Vagina (tissue), 2 donors: ENCODE results near the gene XPO5.

Source experiments
- CTCF ChIP-seq, 3 experiments: fragments of 450-650 bp in 2 of 3; fragments of 200-600 bp in 1 of 3; sonication (generic) in 1 of 3; IDR thresholded peaks; one replicate each; pipeline ENCODE4 v1.5.1; 2017 to 2019; ENCODE audit warnings: antibody characterized with exemption in 3 of 3, mild to moderate bottlenecking in 2 of 3, moderate library complexity in 2 of 3
- POLR2A ChIP-seq, 2 donors: fragments of 450-650 bp; IDR thresholded peaks; one replicate each; pipeline ENCODE4 v1.6.1; 2017; ENCODE audit warnings: antibody characterized with exemption in 2 of 2, mild to moderate bottlenecking in 2 of 2, moderate library complexity in 2 of 2

DNA sequence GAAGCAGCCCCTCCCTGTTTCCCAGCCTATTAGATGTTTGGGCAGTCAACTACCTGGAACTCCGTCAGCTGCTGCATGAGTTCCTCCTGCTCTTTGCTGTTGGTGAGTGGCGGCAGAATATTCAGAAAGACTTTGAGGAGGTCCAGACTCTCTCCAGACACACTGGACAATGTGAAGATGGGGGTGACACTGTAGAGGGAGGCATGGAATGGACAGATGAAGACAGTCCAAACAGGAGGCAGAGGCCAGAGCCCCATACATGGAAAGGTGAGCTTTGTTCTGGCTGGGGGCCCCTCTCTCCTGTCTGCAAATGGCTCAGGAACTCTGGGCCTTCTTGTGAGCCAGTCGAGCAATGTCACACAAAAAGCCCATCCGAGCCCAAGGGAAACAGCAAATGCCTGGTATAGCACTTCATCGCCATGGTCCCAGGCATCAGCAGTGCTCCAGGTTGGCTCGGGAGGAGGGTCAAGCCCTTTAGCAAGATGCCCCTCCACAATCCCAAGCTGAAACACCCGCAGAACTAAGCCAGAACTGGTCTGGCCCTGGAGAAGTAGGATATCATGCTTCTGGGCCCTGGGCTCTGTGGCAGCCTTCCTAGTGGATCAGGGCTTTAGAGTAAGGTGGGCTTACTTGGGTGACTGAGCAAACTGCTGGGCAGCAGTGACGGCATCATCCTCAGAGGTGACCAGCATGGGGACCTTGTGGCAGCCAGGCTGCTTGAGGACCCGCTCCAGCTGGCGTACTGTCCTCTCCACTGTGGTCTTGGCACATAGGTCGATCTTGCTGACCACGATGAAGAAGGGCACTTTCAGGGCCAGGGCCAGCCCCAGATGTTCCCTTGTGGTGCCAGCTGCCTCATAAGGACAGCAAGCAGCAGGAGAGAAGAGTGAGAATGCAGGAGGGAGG lies 48.3 kb upstream of the XPO5 start:
- TF ChIP-seq CTCF (IDR thresholded peaks at IDR 0.05) (no peak), POLR2A (IDR thresholded peaks at IDR 0.05) (no peak)
